Embryonic facial prominence (tissue), 1 donor: ENCODE measurements around the gene SYCP3.

ENCODE experiments used
- DNase-seq: peaks from one replicate; pipeline ENCODE4 v3.0.0-alpha.2; 2016; ENCODE audit errors: extremely low spot score

SYCP3 gene

GRCh38 chr12:101680647-101681046 lies 58.6 kb downstream of the SYCP3 start:
- DNase-seq = no peak

DNA sequence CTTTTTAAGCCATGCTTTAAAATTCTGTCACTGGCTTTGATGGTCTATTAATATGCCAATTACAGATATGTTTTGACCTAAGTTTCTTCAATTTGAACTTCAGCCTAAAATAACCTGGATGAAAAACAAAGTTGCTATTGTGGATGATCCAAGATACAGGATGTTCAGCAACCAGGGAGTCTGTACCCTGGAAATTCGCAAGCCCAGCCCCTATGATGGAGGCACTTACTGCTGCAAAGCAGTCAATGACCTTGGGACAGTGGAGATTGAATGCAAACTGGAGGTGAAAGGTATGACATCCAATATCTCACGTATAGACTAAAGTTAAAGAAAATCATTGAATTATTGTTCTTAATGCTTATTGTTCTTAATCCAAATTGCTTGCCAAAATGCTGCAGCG lies 59.0 kb downstream of the SYCP3 start:
- no peak for DNase-seq
